GM21367 (cell line): ENCODE data around the gene COL5A3.

Experiments
- ATAC-seq: cut with Tn5 transposase; IDR thresholded peaks from one replicate; pipeline ENCODE4 v1.9.1; 2021; ENCODE audit not compliant: unreplicated experiment

Gene COL5A3

GRCh38 chr19:10011974-10012373 lies 1.7 kb upstream of the COL5A3 start:
- no peak for ATAC-seq

- no peak for ATAC-seq
Observed at GRCh38 chr19:10010939-10011338, 635 bp upstream of the COL5A3 start.

GRCh38 chr19:10009714-10010224 lies 535 bp downstream of the COL5A3 start:
- ATAC-seq, result no peak

- ATAC-seq, result no peak
Observed at GRCh38 chr19:10008184-10008765, 2.0 kb downstream of the COL5A3 start.

- ATAC-seq, result no peak
Observed at GRCh38 chr19:10007371-10008183, 2.7 kb downstream of the COL5A3 start.

GRCh38 chr19:10006752-10007323 lies 3.5 kb downstream of the COL5A3 start:
- no peak for ATAC-seq

GRCh38 chr19:10006335-10006708 lies 4.0 kb downstream of the COL5A3 start:
- no peak for ATAC-seq

GRCh38 chr19:10005632-10006334 lies 4.5 kb downstream of the COL5A3 start:
- ATAC-seq, result no peak

GRCh38 chr19:10004617-10005016 lies 5.7 kb downstream of the COL5A3 start:
- ATAC-seq, result no peak

- no peak for ATAC-seq
Observed at GRCh38 chr19:10003271-10003670, 7.0 kb downstream of the COL5A3 start.

GRCh38 chr19:10001899-10002298 lies 8.4 kb downstream of the COL5A3 start:
- ATAC-seq, result no peak

- no peak for ATAC-seq
Observed at GRCh38 chr19:10000171-10000826, 10.0 kb downstream of the COL5A3 start.

- no peak for ATAC-seq
Observed at GRCh38 chr19:9996541-9996940, 13.8 kb downstream of the COL5A3 start.

GRCh38 chr19:9995999-9996398 lies 14.3 kb downstream of the COL5A3 start:
- ATAC-seq, result no peak

- no peak for ATAC-seq
Observed at GRCh38 chr19:9995084-9995483, 15.2 kb downstream of the COL5A3 start.

- no peak for ATAC-seq
Observed at GRCh38 chr19:9991425-9992191, 18.7 kb downstream of the COL5A3 start.

GRCh38 chr19:9989504-9989903 lies 20.8 kb downstream of the COL5A3 start:
- no peak for ATAC-seq

- no peak for ATAC-seq
Observed at GRCh38 chr19:9986787-9987281, 23.5 kb downstream of the COL5A3 start.

GRCh38 chr19:9981406-9982260 lies 28.7 kb downstream of the COL5A3 start:
- no peak for ATAC-seq
